Fibroblast of upper back skin (primary cell): ENCODE results near the gene CREM.
A peak's percentile ranks its signal among the peaks of the same experiment; 100 is the strongest.

Experiments
- DNase-seq: peaks from one replicate; pipeline ENCODE4 v3.0.0-alpha.2; 2013

CREM gene

GRCh38 chr10:35223016-35223415, 96.4 kb downstream of the CREM start:
- DNase-seq: no peak

DNA sequence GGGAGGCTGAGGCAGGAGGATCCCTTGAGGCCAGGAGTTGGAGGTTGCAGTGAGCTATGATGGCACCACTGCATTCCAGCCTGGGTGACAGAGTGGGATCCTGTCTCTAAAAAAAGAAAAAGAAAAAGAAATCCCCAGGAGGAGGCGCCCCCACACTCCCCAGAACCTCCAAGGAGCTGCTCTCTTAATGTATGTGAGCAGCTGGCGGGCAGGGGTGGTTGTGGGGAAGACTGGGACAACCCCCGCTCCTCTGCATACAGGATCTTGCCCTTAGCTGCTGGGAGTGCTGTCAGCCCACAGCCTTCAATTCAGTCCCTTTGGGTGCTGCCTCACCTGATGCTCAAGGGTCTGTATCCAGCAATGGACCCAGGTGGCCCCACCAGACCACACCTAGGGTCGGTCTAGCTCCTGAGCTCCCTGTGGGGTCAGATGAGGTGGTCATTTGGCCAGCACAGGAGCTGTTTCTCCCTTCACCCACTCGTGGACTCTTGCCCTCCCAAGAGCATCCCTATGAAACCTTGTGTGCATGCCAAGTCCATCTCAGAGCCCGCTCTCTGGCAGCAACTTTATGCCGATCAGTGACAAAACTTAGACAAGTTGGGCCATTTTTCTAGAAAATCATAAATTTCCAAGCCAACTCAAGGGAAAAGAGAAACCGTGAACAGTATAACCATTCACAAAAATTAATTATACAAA, 97.5 kb downstream of the CREM start:
- DNase-seq: no peak

- DNase-seq: no peak
Observed at GRCh38 chr10:35225204-35225603, 98.6 kb downstream of the CREM start.

- DNase-seq: no peak
Observed at GRCh38 chr10:35226507-35226906, 99.9 kb downstream of the CREM start.

DNA sequence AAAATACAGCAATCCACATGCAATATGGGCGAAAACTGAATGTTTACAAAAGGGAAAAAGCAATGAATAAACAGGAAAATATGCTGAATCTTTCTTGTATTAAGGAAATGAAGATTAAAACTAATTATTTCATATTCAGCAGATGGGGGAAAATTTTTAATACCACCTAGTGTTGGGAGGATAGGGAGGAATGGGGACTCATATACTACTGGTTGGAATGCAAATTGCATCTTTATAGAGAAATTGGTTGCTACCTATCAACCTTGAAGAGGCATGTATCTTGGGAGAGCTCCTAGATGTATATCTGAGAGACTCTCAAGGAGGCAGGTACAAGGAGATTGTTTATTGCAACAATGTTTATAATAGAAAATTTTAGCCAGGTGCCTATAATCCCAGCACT, 101.4 kb downstream of the CREM start:
- DNase-seq: no peak

DNA sequence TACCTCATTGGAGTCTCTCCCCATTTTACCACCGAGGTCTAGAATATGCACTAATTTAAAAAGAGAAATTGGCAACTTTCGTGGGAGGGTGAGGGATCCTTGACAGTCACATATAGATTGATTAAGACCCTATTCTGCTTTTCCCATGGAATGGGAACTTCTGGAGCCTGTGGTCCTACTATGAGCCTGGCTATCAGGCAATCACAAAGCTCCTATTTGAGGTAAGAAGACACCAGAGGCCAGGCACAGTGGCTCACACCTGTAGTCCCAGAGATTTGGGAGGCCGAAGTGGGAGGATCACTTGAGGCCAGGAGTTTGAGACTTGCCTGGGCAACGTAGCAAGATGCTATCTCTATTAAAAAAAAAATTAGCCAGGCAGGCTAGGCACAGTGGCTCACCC, 105.0 kb downstream of the CREM start:
- DNase-seq: no peak

DNA sequence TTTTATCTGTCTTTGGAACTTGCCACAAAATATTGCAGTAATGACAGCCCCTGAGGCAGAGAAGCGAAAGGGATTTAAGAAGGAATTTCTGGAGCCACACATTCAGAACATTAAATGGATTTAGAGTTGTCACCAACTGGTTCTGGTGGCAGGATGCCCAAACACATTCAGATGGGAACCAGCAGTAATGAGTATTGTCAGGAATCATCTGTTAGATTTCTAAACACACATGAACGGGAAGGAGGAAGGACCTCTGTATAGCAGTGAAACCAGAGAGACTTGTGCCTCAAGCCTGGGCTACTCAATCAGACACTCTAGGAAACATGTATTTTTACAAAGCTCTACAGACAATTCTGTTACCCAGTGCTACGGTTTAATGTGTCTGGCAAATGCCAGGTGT, 105.9 kb downstream of the CREM start:
- DNase-seq: peak; percentile 37

DNA sequence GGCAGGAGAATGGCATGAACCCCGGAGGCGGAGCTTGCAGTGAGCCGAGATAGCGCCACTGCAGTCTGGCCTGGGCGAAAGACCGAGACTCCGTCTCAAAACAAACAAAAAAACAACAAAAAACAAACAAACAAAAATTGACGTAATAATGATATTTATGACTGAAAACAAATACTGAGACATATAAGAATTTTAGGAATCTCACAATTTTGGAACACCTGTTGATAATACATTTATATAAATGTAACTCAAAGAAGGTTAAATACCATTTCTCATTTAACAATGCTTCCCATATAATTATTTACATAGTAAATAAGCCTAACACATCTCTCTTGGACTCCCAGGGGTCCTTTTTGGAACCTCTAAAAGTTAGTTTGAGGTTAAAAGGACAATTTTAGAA, 107.4 kb downstream of the CREM start:
- DNase-seq: no peak

DNA sequence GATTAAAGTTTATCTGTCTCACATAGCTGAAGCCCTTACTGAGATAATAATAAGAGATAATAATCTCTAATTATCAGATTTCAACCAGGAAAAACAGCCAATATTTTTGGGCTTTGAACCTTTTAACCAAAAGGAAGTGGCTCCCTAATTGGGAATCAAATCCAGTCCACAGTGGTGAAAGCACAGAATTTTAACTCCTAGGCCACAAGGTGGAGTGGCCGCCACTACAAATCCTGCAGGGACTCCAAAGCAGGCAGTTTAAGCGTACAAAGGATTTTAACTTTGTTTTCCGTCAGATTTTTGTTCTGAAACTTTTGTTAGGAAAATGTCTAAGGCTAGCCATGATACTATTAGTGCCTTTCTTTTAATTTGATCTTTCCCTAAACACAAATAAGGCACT, 110.1 kb downstream of the CREM start:
- peak; percentile 39 for DNase-seq

DNA sequence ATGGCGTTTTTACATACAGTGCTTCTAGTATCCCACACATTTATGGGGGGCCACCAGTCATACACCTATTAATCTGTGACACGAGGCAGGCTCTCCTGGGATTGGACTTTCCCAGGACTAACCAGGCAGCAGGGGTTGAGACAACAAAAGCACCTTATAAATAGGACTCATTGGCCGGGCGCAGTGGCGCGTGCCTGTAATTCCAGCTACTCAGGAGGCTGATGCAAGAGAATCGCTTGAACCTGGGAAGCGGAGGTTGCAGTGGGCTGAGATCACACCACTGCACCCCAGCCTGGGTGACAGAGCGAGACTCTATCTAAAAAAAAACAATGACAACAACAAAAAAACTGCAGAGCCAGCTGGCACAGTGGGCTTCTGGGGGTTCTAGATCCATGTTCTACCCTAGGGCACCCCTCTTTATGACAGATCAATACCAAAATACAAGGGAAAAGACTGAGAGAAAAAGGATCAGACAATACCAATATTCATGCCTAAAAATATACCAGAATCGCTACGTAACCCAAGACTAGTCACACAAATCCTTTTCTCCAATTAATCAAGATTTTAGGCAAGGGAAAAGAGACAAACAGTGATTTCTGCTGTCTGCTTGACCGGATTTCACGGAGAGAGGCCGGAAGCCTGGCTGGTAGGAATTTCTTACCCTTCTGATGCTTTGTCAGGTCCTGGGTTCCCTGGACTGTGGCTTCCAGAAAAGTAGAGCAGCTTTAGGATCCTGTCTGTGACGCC, 111.3 kb downstream of the CREM start:
- DNase-seq: no peak

- DNase-seq: no peak
Observed at GRCh38 chr10:35244549-35244948, 117.9 kb downstream of the CREM start.

GRCh38 chr10:35246770-35247343, 120.2 kb downstream of the CREM start:
- DNase-seq: no peak

DNA sequence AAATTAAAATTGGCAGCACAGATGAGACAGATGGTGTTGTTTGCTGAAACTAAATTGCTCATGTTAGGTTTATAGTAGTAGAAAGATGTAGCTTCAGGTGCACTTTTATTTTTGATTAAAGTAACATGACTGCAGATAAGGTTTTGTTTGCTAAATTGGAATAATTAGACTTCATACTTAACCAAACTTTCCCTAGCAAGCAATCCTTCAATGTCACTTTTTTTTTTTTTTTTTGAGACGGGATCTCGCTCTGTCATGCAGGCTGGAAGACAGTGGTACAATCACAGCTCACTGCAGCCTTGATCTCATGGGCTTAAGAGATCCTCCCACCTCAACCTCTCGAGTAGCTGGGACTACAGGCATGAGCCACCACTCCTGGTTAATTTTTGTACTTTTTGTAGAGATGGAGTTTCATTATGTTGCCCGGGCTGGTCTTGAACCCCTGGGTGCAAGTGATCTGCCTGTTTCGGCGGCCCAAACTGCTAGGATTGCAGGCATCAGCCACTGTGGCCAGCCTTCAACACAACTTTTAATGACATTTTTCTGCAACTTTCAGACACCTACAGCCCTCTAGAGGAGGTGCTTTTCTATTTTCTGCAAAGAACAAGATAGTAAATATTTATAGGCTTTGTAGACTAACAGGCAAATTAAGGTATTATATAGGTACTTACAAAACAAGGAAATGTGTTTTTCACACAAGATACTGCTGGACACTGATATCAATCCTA, 124.9 kb downstream of the CREM start:
- DNase-seq: no peak

GRCh38 chr10:35257057-35257983, 130.7 kb downstream of the CREM start:
- DNase-seq: no peak

GRCh38 chr10:35259769-35260397, 133.2 kb downstream of the CREM start:
- DNase-seq: peak; percentile 95

GRCh38 chr10:35262436-35262835, 135.8 kb downstream of the CREM start:
- no peak for DNase-seq
